Neural progenitor cell (in vitro differentiated cells): ENCODE measurements around the gene TMC4. TPM values are rescaled to one million over a fixed set of nuclear protein-coding genes. Genes with fewer than 3 reads are reported as not detected.

Experiments used
- DNase-seq: peaks from one replicate; pipeline ENCODE4 v3.0.0-alpha.2; 2016; ENCODE audit warnings: low spot score
- H2AFZ ChIP-seq: fragments of 200-600 bp; sonication (generic); replicated peaks from 2 replicates; pipeline ENCODE4 v1.6.1; 2016; ENCODE audit warnings: antibody characterized with exemption
- H3F3A ChIP-seq: fragments of 200-600 bp; sonication (generic); 2 replicates; pipeline ENCODE4 v1.6.1; 2016; ENCODE audit warnings: antibody characterized with exemption, low read depth
- H3K27ac ChIP-seq: fragments of 200-600 bp; sonication (generic); 2 replicates; pipeline ENCODE4 v1.5.1; 2016; ENCODE audit warnings: mild to moderate bottlenecking
- H3K27me3 ChIP-seq: fragments of 200-600 bp; sonication (generic); 2 replicates; pipeline ENCODE4 v1.6.1; 2016; ENCODE audit warnings: mild to moderate bottlenecking, moderate library complexity
- H3K36me3 ChIP-seq: fragments of 200-600 bp; sonication (generic); 2 replicates; pipeline ENCODE4 v1.5.1; 2016
- H3K4me1 ChIP-seq: fragments of 200-600 bp; sonication (generic); 2 replicates; pipeline ENCODE4 v1.6.1; 2016; ENCODE audit warnings: mixed run types
- H3K4me2 ChIP-seq: fragments of 200-600 bp; sonication (generic); 2 replicates; pipeline ENCODE4 v1.6.1; 2016
- H3K4me3 ChIP-seq: fragments of 200-600 bp; sonication (generic); 2 replicates; pipeline ENCODE4 v1.5.1; 2016
- H3K79me2 ChIP-seq: fragments of 200-600 bp; sonication (generic); 2 replicates; pipeline ENCODE4 v1.6.1; 2016; ENCODE audit warnings: low read depth
- H3K9ac ChIP-seq: fragments of 200-600 bp; sonication (generic); 2 replicates; pipeline ENCODE4 v1.6.1; 2016
- H3K9me3 ChIP-seq: fragments of 200-600 bp; sonication (generic); 2 replicates; pipeline ENCODE4 v1.5.1; 2016; ENCODE audit warnings: low read depth
- H4K20me1 ChIP-seq: fragments of 200-600 bp; sonication (generic); 2 replicates; pipeline ENCODE4 v1.6.1; 2016; ENCODE audit warnings: low read depth
- H3K27ac Mint-ChIP-seq: 3 replicates; pipeline ENCODE4 v1.8.0; 2021; ENCODE audit warnings: mixed read lengths
- H3K27me3 Mint-ChIP-seq: 2 replicates; pipeline ENCODE4 v1.8.0; 2022; ENCODE audit warnings: low read depth, mild to moderate bottlenecking, inconsistent platforms, moderate library complexity, mixed read lengths; ENCODE audit not compliant: insufficient read depth
- H3K36me3 Mint-ChIP-seq: 3 replicates; pipeline ENCODE4 v1.8.0; 2021; ENCODE audit warnings: mixed read lengths
- H3K4me1 Mint-ChIP-seq: 3 replicates; pipeline ENCODE4 v1.8.0; 2021; ENCODE audit warnings: mixed read lengths
- H3K4me3 Mint-ChIP-seq: 3 replicates; pipeline ENCODE4 v1.8.0; 2021; ENCODE audit warnings: mild to moderate bottlenecking, moderate library complexity, mixed read lengths
- H3K9me3 Mint-ChIP-seq: 3 replicates; pipeline ENCODE4 v1.8.0; 2020; ENCODE audit warnings: mixed read lengths
- CTCF ChIP-seq: fragments of 200-600 bp; sonication (generic); IDR thresholded peaks from 2 replicates; pipeline ENCODE4 v1.5.1; 2017; ENCODE audit warnings: antibody characterized with exemption, mild to moderate bottlenecking
- EZH2 ChIP-seq: fragments of 200-600 bp; sonication (generic); IDR thresholded peaks from 2 replicates; pipeline ENCODE4 v1.6.1; 2017; ENCODE audit warnings: antibody characterized with exemption, mild to moderate bottlenecking, moderate library complexity
- EZH2phosphoT487 ChIP-seq: fragments of 200-600 bp; sonication (generic); IDR thresholded peaks from 2 replicates; pipeline ENCODE4 v1.6.1; 2017; ENCODE audit warnings: antibody characterized with exemption
- total RNA-seq: library from RNA; depleted of rRNA; stranded (reverse); fragments of >200 nt; gene quantifications from 2 replicates; pipeline ENCODE4 v1.2.3, GENCODE V29; 2015; ENCODE audit warnings: low replicate concordance

Gene TMC4
- total RNA-seq, 1 donor from 2014 or later, result not detected

DNA sequence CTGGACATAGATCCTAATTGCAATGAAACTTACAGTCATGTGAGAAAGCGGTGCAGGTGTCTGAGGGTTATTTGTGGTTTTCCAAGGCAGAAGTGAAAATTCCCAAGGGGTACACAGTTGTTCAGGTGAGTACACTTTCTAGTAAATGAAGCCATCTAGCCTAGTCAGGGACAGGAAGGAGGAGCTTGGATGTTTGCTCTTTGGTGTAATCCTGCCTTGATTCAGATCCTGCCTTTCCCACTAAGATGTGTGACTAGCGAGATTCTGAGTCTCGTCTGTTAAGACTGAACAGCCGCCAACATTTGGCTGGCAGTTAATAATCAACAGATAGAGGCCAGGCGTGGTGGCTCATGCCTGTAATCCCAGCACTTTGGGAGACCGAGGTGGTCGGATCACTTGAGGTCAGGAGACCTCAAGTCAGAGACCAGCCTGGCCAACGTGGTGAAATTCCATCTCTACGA, 30.2 kb upstream of the TMC4 start:
- TF ChIP-seq CTCF (no peak), EZH2 (no peak), EZH2phosphoT487 (no peak)
- Histone ChIP-seq H3K4me3 (peak overlapping the region; percentile 67), H3K36me3 (peaks cover 17% of the 10 kb centered on the region), H2AFZ (no peak overlapping the region), H3K4me1 (peaks cover 33% of the 10 kb centered on the region), H3K9me3 (no peaks in the 10 kb centered on the region), H4K20me1 (peaks cover 72% of the 10 kb centered on the region), H3K79me2 (peaks cover 64% of the 10 kb centered on the region), H3K9ac (peak overlapping the region; percentile 54), H3F3A (peaks cover 81% of the 10 kb centered on the region), H3K4me2 (peak overlapping the region; percentile 97), H3K27ac (no peak overlapping the region), H3K27me3 (no peaks in the 10 kb centered on the region)
- peaks cover 33% of the 10 kb centered on the region for H3K4me1 Mint-ChIP-seq
- H3K27me3 Mint-ChIP-seq, result peaks cover 7% of the 10 kb centered on the region
- peak overlapping the region; percentile 100 for H3K4me3 Mint-ChIP-seq
- DNase-seq, result no peak
- no peak overlapping the region for H3K27ac Mint-ChIP-seq
- no peaks in the 10 kb centered on the region for H3K9me3 Mint-ChIP-seq
- peaks cover 34% of the 10 kb centered on the region for H3K36me3 Mint-ChIP-seq

- peaks cover 64% of the 10 kb centered on the region for H3K79me2 ChIP-seq
- H3K4me1 ChIP-seq, result peaks cover 33% of the 10 kb centered on the region
- peak overlapping the region; percentile 94 for H3K9ac ChIP-seq
- peaks cover 17% of the 10 kb centered on the region for H3K36me3 ChIP-seq
- peaks cover 60% of the 10 kb centered on the region for H4K20me1 ChIP-seq
- no peaks in the 10 kb centered on the region for H3K9me3 ChIP-seq
- no peak overlapping the region for H3K27ac ChIP-seq
- peak overlapping the region; percentile 67 for H3K4me3 ChIP-seq
- H3K4me2 ChIP-seq, result peak overlapping the region; percentile 97
- H3K4me1 Mint-ChIP-seq, result peaks cover 29% of the 10 kb centered on the region
- no peak overlapping the region for H2AFZ ChIP-seq
- H3K27me3 Mint-ChIP-seq, result peaks cover 7% of the 10 kb centered on the region
- TF ChIP-seq CTCF (no peak), EZH2 (no peak), EZH2phosphoT487 (no peak)
- H3K4me3 Mint-ChIP-seq, result peak overlapping the region; percentile 100
- H3K9me3 Mint-ChIP-seq, result no peaks in the 10 kb centered on the region
- no peak for DNase-seq
- no peaks in the 10 kb centered on the region for H3K27me3 ChIP-seq
- peaks cover 28% of the 10 kb centered on the region for H3K36me3 Mint-ChIP-seq
- H3K27ac Mint-ChIP-seq, result no peak overlapping the region
- peaks cover 70% of the 10 kb centered on the region for H3F3A ChIP-seq
Observed at GRCh38 chr19:54201980-54202379, 29.0 kb upstream of the TMC4 start.

- Mint-ChIP-seq H3K4me1 (peaks cover 29% of the 10 kb centered on the region), H3K9me3 (no peaks in the 10 kb centered on the region), H3K36me3 (peaks cover 24% of the 10 kb centered on the region), H3K4me3 (peak overlapping the region; percentile 100), H3K27me3 (peaks cover 7% of the 10 kb centered on the region), H3K27ac (peak overlapping the region; percentile 100)
- Histone ChIP-seq H2AFZ (no peak overlapping the region), H3K4me2 (peak overlapping the region; percentile 97), H3K27me3 (no peaks in the 10 kb centered on the region), H3K27ac (peak overlapping the region; percentile 94), H3K9ac (peak overlapping the region; percentile 94), H3K9me3 (no peaks in the 10 kb centered on the region), H3F3A (peaks cover 70% of the 10 kb centered on the region), H3K4me3 (peak overlapping the region; percentile 67), H4K20me1 (peaks cover 53% of the 10 kb centered on the region), H3K79me2 (peaks cover 57% of the 10 kb centered on the region), H3K36me3 (peaks cover 17% of the 10 kb centered on the region), H3K4me1 (peaks cover 33% of the 10 kb centered on the region)
- DNase-seq, result no peak
- no peak for TF ChIP-seq EZH2
- TF ChIP-seq CTCF, result no peak
- TF ChIP-seq EZH2phosphoT487, result no peak
Observed at GRCh38 chr19:54201172-54201701, 28.3 kb upstream of the TMC4 start.
